G401 (cell line): ENCODE measurements around the gene FAM174B. TPM values are rescaled to one million over a fixed set of nuclear protein-coding genes. Genes with fewer than 3 reads are reported as not detected.

Experiments used
- DNase-seq: peaks from one replicate; pipeline ENCODE4 v3.0.0-alpha.2; 2015; ENCODE audit warnings: low spot score
- in situ Hi-C: cut with HindIII; loops from 2 replicates; pipeline ENCODE4 v1.10.0; 2016; ENCODE audit warnings: low sequenced_read_pairs, mixed read lengths
- total RNA-seq: library from RNA; depleted of rRNA; stranded (reverse); fragments of >200 nt; shearing (Covaris generic); gene quantifications from 2 replicates; pipeline ENCODE4 v1.2.3, GENCODE V29; 2014

The FAM174B gene
- total RNA-seq, 1 experiment from 2014 or later, result 10.0 TPM

- DNase-seq, result no peak
- in situ Hi-C loops, result no loop called here
Observed at GRCh38 chr15:92647467-92648163, 8.0 kb downstream of the FAM174B start.

GRCh38 chr15:92646216-92646615 is 9.4 kb downstream of the FAM174B start:
- in situ Hi-C loops, result no loop called here
- DNase-seq, result no peak

DNA sequence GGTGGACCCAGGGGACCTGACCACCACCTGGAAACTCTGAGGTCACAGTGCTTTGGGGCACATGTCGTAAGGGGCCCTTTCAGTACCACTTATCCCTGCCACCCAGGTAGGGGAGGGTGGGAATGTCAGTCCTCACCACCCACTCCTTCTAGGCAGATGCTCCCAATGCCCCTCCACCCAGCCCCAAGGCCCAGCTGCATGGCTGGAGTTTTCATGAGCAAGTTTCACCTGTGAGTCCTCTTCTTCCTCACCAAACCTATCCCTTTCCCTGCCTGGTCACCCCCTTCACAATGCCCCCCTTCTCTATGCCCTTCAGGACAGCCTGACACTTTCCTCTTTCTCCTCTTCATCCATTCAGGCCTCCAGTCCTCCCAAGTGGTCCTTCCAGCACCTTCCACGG is 9.8 kb downstream of the FAM174B start:
- no peak for DNase-seq
- in situ Hi-C loops, result no loop called here

DNA sequence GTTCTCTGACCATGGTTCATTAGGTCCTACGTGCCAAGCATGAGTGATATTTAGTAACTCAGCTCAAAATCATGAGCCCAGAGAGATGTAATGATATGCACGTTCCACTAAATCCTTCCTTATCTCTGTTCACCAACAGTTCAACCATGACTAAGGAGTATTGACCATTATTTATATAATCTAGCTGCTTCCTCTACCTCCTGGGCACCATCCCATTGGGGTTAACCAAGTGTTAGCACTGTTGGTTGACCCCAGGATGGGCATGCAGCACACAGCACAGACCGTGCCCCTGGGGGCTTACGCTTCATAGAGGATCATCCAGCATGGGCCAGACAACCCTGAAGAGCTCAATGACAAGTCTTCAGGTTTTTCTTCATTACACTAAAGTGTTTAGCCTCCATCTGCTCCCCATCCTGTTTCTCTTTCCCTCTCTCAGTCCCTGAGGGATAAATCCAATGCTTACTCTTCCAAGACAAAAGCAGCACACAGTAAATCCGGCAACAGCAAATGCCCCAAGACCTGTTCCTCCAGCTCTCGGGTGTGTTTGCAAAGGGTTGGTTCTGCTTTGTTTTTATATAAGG is 10.4 kb downstream of the FAM174B start:
- DNase-seq, result no peak
- in situ Hi-C loops, result no loop called here

DNA sequence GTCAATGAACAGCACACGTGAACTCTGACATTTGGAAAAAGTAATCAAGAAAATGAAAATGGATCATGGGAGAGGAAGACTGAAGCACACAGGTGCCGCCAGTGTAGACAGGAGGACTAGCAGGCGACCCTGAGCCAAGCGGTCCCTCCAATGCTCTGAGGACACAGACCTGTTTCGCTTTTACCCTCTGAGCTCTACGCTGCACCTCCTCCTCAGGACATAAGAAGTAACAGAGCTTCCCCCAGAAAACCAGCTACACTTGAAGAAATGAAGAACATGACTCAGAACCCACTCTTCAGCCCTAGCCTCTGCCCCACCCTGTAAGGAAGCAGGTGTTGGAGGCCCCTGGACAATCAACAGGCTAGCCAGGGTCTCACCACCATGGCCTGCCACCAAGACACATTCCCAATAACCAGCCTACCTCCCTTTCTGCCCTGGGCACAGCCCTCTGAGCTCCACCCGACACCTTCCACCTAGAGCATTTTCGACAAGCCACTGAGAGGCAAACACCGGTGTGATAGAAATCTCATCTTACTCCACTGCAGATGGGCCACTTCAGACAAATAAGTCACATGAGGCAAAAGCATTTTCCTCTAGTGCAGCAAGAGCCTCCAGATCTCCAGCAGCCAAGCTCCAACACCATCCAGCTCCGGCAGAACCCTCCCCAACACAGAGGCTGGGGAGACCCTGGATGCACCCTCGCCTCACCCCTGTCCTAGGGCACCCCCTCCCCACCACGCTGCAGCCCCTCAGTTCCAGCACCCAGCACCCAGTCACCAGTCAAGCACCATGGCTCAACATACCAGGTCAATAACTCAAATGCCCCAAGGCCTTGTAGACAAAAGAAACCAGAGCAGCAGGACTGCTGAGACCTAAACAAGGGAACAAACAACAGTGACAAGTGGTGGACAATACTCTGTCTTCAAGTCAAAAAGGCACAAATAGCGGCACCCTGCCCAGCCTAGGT is 11.4 kb downstream of the FAM174B start:
- DNase-seq, result no peak

GRCh38 chr15:92638709-92639365 is 16.7 kb downstream of the FAM174B start:
- in situ Hi-C loops, result no loop called here
- no peak for DNase-seq

More for the DNA sequence above, 11.4 kb downstream of the FAM174B start:
- in situ Hi-C loops, result no loop called here

DNA sequence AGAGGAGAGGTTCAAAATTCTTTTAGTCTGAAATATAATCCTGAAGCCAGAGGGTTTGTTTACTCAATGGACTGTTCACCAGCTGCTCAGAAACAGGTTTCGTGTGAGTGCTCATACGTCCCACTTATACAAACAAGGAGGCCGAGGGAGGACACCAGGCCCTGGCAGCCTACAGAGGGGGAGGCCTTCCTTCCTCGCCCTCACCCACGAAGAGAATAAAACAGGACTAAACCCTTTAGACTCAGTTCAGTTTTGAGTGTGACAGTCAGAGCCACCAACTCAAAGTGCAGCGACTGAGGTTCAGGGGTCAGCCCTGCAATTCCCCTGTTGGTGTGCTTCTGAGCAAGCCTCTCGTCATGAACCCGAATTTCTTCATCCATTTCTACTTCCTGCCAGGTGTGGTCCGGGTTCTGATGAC is 17.3 kb downstream of the FAM174B start:
- in situ Hi-C loops, result no loop called here
- no peak for DNase-seq

- in situ Hi-C loops, result no loop called here
- DNase-seq, result no peak
Observed at GRCh38 chr15:92637626-92638025, 17.9 kb downstream of the FAM174B start.

- no peak for DNase-seq
- in situ Hi-C loops, result no loop called here
Observed at GRCh38 chr15:92636908-92637481, 18.6 kb downstream of the FAM174B start.

- DNase-seq, result no peak
- in situ Hi-C loops, result no loop called here
Observed at GRCh38 chr15:92636401-92636907, 19.1 kb downstream of the FAM174B start.

DNA sequence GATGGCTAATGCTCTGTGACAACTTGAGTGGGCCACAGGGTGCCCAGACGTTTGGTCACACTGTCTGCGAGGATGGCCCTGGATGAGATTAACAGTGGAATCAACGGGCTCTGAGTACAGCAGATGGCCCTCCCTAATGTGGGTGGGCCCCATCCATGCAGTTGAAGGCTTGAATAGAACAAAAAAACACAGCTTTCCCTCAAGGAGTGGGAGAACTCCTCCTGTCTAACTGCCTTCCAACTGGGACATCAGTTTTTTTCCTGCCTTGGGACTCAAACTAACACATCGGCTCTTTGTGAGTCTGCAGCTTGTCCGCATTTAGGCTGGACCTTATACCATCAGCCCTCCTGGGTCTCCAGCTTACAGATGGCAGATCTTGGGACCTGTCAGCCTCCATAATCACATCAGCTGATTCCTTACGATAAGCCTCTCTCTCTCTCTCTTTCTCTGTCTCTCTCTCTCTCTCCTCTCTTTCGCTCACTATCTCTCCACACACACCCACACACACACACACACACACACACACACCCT is 20.8 kb downstream of the FAM174B start:
- in situ Hi-C loops, result no loop called here
- no peak for DNase-seq

DNA sequence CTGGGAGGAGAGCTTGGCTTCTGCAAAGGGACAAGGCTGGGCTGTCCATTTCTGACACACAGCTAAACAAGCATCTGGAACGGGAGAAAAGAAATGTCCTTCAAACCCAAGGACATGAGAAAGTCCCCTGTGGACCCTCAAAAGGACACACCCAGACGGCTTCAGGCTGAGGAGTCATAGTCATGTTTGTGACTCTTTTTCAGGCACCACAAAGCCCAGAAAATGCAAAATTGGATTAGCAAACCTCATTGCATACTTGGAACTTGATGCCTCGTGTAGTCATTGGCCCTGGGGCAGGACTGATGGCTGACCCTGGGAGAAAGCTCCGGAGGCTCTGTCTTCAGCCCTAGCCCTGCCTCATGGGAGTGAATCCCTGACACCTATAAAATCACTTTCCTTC is 21.5 kb downstream of the FAM174B start:
- in situ Hi-C loops, result no loop called here
- no peak for DNase-seq

DNA sequence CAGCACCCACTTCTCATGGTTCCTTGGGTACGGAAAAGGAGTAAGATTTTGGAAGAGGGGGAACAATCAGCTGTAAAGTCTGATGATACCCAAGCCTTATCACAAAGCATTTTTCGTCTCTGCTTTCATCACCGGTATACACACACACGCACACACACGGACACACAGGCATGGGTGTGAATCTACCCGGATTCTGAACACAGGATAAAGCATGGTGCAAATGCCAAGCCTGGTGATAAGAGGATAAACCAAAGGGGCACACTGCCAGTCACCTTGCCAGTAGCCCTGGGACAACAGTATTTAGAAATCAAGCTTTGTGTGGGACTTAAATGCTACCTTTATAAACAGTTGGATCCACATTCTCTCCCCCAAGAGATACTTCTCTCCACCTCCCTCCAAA is 22.2 kb downstream of the FAM174B start:
- in situ Hi-C loops, result no loop called here
- DNase-seq, result no peak

GRCh38 chr15:92633001-92633400 is 22.6 kb downstream of the FAM174B start:
- no peak for DNase-seq
- in situ Hi-C loops, result no loop called here

DNA sequence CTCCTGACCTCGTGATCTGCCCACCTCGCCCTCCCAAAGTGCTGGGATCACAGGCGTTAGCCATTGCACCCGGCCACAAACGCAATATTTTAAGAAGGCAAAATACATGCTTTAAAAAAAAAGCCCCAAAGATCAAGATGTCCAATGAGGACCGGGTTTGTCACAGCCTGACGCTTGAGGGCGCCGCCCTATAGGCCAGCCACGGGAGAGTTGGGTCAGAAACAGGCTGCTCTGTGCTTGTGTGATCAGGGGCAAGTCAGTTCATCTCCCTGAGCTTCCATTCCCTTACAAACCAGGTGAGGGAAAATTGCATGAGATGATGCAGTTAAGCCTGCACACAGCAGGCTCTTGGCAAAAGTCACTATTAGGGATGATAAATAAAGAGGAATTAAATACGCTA is 23.9 kb downstream of the FAM174B start:
- DNase-seq, result no peak
- in situ Hi-C loops, result no loop called here

DNA sequence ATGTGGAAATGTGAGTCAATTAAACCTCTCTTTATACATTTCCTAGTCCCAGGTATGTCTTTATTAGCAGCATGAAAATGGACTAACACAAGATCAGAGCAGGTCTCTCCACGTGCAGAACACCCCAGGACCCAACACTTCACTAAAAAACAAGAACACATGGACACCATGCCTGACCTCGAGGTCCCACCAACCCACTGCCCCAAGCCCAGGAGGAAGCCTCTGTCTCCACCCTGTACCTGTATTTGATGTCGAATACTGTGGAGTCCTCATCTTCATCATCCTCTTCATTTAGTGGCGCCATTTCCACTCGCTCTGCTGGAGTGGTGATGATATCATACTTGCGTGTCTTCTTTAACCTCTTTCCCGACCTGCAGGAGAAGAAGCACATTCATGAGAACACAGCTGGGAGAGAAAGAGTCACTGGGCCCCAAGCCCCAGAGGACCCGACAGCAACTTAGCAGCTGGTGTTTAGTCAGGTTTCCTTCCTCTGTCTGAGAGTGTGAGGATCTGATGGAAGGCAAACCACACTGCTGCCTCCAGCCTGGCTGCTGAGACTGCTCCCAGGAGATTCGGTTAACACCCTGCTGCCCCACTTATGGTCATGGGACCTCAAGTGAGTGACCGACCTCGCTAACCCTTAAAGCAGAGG is 25.5 kb downstream of the FAM174B start:
- no peak for DNase-seq
- in situ Hi-C loops, result no loop called here

DNA sequence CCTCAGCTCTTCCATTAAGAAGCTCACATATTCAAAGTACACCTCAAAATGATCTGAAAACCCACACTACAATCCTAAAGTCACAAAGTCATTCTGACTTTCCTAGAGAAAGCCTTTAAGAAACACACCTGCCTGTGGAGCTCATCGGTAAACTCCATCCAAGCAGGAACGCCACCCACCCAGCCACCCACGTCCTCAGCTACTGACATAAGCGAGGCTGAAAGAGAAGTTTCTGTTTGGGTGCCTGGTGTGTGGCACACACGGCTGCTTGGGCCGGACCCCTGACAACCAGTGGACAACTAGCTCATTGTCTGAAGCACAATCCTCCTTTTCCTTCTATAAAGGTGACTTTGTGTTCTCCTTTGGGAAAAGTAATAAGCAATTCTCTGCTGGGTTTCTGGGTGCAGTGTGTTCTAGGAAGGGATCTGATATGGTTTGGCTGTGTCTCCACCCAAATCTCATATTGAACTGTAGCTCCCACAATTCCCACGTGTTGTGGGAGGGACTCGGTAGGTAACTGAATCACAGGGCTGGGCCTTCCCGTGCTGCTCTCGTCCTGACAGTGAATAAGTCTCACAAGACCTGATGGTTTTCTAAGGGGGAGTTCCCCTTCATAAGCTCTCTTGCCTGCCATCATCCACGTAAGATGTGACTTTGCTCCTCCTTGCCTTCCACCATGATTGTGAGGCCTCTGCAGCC is 26.1 kb downstream of the FAM174B start:
- in situ Hi-C loops, result no loop called here
- DNase-seq, result no peak

- in situ Hi-C loops, result no loop called here
- DNase-seq, result no peak
Observed at GRCh38 chr15:92627014-92627413, 28.6 kb downstream of the FAM174B start.
